ENCODE measurements around the gene VPS72.

VPS72 gene

GRCh38 chr1:151146072-151146411 lies 44.0 kb downstream of the VPS72 start:
- DNase-seq (ENCODE audit: low read depth in 2 of 2, low spot score in 1 of 2), result no peak

GRCh38 chr1:151145304-151146071 lies 44.5 kb downstream of the VPS72 start:
- no peak for DNase-seq (ENCODE audit: low read depth in 2 of 2, low spot score in 1 of 2)

DNA sequence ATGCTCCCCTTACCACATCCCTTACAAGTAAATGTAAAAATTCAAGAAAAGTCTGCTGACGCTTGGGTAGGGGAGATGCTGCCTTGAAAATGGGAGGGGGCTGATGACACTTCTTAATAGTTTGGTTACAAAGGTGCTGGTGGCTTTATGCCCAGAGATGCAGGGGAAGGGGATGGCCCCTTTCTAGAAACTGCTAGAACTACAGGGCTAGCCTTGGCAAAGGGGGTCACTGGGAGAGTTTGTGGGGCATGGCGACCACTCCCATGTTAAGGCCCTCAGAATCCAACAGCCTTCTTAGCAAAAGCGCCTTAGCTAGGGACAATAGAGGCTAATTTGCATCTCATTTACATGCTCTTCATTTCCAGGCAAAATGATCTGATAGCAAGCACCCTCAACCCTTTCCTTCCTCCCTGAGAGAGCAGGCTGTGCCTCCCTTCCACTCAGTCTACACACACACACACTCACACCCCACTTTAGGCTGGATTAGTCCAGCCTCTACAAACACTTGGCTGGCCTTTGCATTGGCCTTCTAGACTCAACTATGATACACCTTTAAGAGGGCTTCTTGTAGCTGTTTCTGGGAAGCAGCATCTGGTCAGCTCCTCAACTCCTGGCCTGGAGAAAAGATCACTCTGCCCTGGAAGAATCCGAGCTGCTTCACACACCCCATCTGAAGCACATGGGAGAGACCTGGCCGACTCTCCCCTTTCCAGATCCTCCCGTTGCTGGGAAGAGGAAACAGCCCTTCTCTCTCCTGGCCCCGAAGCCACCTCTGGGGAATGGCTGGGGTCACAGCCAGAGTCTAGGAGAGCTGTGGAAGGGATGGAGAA lies 45.3 kb downstream of the VPS72 start:
- no peak for DNase-seq (ENCODE audit: low read depth in 2 of 2, low spot score in 1 of 2)

DNA sequence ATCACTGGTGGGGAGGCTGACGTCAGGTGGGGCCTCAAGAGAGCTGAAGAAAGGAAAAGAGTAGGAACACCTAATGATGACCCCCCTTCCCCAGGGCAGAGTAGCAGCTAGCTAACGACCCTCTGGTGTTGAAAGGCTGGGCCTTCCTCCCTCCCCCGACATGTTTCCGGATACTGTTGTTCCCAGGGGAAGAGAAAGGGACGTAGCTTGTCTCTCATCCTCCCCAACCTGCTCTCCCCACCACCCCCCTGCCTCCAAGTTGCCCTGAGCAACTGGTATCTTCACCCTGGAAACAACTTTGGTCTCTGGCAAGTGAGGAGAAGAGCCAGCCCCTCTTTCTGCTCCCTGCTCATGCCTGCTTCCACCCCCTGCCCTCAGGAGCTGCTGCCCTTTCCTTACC lies 46.0 kb downstream of the VPS72 start:
- no peak for DNase-seq (ENCODE audit: low read depth in 2 of 2, low spot score in 1 of 2)

GRCh38 chr1:151143057-151143435 lies 47.0 kb downstream of the VPS72 start:
- no peak for DNase-seq (ENCODE audit: low read depth in 2 of 2, low spot score in 1 of 2)

DNA sequence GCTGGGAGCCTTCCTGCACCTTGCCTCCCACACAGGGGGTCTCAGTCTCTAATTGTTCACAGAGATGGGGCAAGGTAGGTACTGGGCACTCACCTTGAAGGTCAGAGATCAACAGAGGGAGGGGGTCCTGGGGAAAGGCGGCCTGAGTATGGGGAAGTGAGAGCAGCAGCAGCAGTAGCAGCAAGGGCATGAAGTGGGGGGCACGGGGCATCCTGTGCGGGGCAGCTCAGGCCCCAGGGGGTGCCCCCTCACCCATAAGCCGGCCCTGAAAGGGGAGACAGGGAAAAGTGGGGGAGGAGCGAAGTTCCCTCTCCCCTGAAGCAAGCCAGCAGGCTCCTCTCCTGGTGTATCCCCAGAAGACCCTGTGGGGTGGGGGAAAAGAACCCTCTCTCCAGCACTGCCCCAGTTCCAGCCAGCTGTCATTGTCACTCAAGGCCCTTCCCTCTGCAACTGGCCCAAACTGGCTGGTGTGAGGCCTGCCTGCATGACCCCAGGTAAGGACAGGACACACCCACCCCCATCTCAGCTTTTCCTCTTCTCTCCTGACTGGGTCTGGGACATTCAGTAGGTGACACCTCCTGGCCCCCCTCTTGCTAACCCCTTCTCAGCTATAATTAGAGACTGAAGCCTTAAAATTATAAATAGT lies 47.5 kb downstream of the VPS72 start:
- no peak for DNase-seq (ENCODE audit: low read depth in 2 of 2, low spot score in 1 of 2)

DNA sequence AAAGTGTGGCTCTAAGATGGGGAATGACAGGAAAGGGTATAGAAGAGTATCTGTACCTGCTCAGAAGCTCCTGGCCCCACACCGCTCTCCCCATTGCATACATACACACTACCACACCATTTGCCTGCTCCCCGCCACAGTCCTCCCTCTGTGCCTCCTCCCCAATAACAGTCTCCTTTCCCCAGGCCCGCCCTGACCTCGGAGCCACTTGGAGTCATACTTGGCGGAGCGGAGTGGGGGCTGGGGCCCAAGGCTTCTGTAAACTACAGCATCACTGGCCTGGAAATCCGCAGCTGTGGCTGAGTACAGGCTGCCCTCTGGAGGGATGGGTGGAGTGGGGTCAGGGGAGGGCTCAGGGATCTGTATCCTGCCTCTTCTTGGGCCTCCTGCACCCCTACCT lies 52.2 kb downstream of the VPS72 start:
- no peak for DNase-seq (ENCODE audit: low read depth in 2 of 2, low spot score in 1 of 2)

DNA sequence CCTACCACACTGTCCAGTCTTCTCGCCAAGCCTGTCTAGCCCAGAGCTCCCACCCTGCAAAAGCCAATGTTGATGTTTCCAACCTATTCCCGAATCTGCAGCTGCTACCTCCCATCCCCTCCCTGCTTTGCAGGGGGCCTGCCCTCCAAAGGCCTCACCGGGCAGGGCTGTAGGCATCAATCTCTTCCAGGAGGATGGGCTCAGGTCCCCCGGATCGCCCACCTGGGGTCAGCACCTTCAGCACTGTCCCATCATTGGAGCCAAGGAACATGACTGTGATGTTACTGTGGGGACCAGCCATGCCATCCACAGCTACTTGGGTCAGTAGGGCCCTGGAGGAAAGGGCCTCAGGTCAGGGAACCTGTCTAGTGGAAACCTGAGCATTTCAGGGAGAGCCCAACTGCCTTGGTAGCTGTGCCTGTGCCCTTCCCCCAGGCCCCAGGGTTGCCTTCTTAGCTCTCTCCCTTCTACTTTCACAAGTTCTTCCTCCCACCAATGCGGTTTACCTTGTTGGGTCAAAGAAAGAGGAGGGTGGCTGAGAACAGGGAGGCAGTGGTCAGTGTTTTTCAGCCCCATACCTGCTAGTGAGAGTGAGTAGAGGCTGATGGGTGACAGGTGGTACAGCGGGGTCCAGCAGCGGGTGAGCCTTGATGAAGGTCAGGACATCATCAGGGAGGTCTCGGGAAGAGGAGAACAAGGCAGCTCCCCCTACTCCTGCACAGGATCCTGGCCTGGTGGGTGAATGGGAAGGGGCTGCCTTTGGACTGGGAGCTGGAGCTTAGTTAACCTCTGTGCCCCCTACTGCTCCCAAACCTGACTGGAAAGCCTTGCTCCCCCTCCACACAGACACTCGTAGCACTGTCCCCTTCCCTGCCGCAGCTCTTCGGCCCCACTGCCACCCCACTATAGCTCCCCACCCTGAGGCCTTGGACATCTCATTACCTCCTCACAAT lies 54.3 kb downstream of the VPS72 start:
- no peak for DNase-seq (ENCODE audit: low read depth in 2 of 2, low spot score in 1 of 2)

- DNase-seq (ENCODE audit: low read depth in 2 of 2, low spot score in 1 of 2), result no peak
Observed at GRCh38 chr1:151134991-151135390, 55.0 kb downstream of the VPS72 start.

GRCh38 chr1:151134396-151134795 lies 55.6 kb downstream of the VPS72 start:
- no peak for DNase-seq (ENCODE audit: low read depth in 2 of 2, low spot score in 1 of 2)

- no peak for DNase-seq (ENCODE audit: low read depth in 2 of 2, low spot score in 1 of 2)
Observed at GRCh38 chr1:151133018-151133806, 56.8 kb downstream of the VPS72 start.

GRCh38 chr1:151132335-151133017 lies 57.5 kb downstream of the VPS72 start:
- DNase-seq (ENCODE audit: low read depth in 2 of 2, low spot score in 1 of 2), result no peak

DNA sequence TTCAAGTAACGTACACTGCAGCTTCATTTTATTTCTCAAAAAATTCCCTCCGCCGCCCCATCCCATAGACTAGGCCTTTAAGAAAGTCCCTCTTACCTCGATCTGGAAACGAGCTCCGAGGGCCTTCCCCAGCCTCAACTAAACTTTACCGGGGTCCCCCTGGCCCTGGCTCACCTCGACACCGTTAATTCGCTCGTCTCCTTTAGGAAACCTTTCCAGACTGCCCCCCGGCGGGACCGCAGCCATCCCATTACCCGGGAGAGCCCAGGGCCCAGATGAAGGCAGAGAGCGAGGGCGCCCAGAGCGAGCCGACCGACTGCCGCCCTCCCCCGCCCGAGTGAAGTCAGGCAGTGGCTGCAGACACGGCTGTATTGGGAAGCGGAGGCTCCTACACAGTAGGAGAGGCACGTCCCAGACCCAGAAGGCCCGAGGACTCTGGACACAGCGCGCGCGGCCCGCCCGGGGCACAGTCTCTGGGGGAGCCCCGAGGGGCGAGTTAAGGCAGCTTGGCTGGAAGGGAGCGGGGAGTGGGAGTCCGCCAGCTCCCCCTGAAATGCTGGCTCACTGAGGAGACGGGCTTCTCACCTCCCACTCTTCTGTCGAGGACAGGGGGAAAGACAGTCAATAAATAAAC lies 58.2 kb downstream of the VPS72 start:
- DNase-seq (ENCODE audit: low read depth in 2 of 2, low spot score in 1 of 2), result no peak

- peak; percentile 45 to 71 for DNase-seq (ENCODE audit: low read depth in 2 of 2, low spot score in 1 of 2)
Observed at GRCh38 chr1:151130987-151131586, 58.9 kb downstream of the VPS72 start.

GRCh38 chr1:151128800-151129199 lies 61.2 kb downstream of the VPS72 start:
- DNase-seq (ENCODE audit: low read depth in 2 of 2, low spot score in 1 of 2), result no peak

Measured in stimulated activated CD8-positive, alpha-beta memory T cell treated with anti-CD3 and anti-CD28 coated beads, Interleukin-4, amount 100 ng/mL, for 4 hours (primary cell).